SK-N-SH (cell line): ENCODE results near the gene PCED1B.

ENCODE experiments used
- EP300 ChIP-seq, 2 experiments: IDR thresholded peaks; 2 replicates each; pipeline versions ENCODE4 v1.4.0 to v1.6.1; 2012; ENCODE audit warnings: borderline replicate concordance in 1 of 2, low read depth in 1 of 2, low read length in 1 of 2
- FOXM1 ChIP-seq: IDR thresholded peaks from 2 replicates; pipeline ENCODE4 v1.4.0; 2012; ENCODE audit warnings: low read depth, mild to moderate bottlenecking
- GABPA ChIP-seq: IDR thresholded peaks from 2 replicates; pipeline ENCODE4 v1.4.0; 2012; ENCODE audit warnings: low read depth, mild to moderate bottlenecking
- JUND ChIP-seq: IDR thresholded peaks from 2 replicates; pipeline ENCODE4 v1.4.0; 2012
- MAX ChIP-seq: IDR thresholded peaks from 2 replicates; pipeline ENCODE4 v1.4.0; 2012; ENCODE audit warnings: low read depth
- PBX3 ChIP-seq: IDR thresholded peaks from 2 replicates; pipeline ENCODE4; 2012
- POLR2AphosphoS5 ChIP-seq: IDR thresholded peaks from 2 replicates; pipeline ENCODE4 v1.6.1; 2012; ENCODE audit warnings: low read depth, low read length
- REST ChIP-seq: IDR thresholded peaks from 2 replicates; pipeline ENCODE4 v1.6.1; 2012; ENCODE audit warnings: mild to moderate bottlenecking, low read depth, low read length, moderate library complexity
- RFX5 ChIP-seq: IDR thresholded peaks from 2 replicates; pipeline ENCODE4 v1.6.1; 2012; ENCODE audit warnings: mild to moderate bottlenecking, improper control_type of control experiment, low read length
- SMC3 ChIP-seq: IDR thresholded peaks from 2 replicates; pipeline ENCODE4 v1.6.1; 2012; ENCODE audit warnings: low read depth, low read length, improper control_type of control experiment
- YY1 ChIP-seq: IDR thresholded peaks from 2 replicates; pipeline ENCODE4 v1.4.0; 2012; ENCODE audit warnings: low read depth, mild to moderate bottlenecking
- ZBTB33 ChIP-seq: IDR thresholded peaks from 2 replicates; pipeline ENCODE4 v1.4.0; 2012; ENCODE audit warnings: low read depth, borderline replicate concordance
- TF ChIP-seq, protein P1 (sequence below): fragments of 200-600 bp; sonication (generic); IDR thresholded peaks from 2 replicates; pipeline ENCODE4 v1.6.1; 2017; ENCODE audit warnings: antibody characterized with exemption, mild to moderate bottlenecking, moderate library complexity

DNA sequence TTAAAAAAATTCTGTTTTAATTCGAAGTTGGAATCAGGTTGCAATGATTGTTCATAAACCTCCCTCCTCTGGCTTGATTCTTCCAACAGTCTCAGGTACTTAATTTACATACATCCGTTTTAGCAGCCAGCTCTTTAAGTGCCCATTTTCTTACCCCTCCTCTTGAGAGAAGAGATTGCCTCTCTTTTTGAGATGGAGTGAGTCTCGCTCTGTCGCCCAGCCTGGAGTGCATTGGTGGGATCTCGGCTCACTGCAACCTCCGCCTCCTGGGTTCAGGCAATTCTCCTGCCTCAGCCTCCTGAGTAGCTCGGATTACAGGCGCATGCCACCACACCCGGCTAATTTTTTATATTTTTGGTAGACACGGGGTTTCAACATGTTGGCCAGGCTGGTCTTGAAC is 146.8 kb downstream of the PCED1B start:
- TF ChIP-seq PBX3 (no peak), REST (no peak), EP300 (IDR thresholded peaks at IDR 0.05; ENCODE audit: borderline replicate concordance in 1 of 2, low read depth in 1 of 2, low read length in 1 of 2) (no peak), FOXM1 (no peak), RFX5 (no peak), ZBTB33 (no peak), GABPA (no peak), MAX (no peak), JUND (no peak), POLR2AphosphoS5 (no peak), SMC3 (no peak), YY1 (no peak)
- TF ChIP-seq, protein P1, sequence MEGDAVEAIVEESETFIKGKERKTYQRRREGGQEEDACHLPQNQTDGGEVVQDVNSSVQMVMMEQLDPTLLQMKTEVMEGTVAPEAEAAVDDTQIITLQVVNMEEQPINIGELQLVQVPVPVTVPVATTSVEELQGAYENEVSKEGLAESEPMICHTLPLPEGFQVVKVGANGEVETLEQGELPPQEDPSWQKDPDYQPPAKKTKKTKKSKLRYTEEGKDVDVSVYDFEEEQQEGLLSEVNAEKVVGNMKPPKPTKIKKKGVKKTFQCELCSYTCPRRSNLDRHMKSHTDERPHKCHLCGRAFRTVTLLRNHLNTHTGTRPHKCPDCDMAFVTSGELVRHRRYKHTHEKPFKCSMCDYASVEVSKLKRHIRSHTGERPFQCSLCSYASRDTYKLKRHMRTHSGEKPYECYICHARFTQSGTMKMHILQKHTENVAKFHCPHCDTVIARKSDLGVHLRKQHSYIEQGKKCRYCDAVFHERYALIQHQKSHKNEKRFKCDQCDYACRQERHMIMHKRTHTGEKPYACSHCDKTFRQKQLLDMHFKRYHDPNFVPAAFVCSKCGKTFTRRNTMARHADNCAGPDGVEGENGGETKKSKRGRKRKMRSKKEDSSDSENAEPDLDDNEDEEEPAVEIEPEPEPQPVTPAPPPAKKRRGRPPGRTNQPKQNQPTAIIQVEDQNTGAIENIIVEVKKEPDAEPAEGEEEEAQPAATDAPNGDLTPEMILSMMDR = no peak
